AG10803 (cell line): ENCODE data around the gene SUSD3.

ENCODE experiments used
- DNase-seq: peaks from one replicate; pipeline ENCODE4 v3.0.0; 2010; ENCODE audit warnings: low read depth
- H3K4me3 ChIP-seq: 2 replicates; pipeline ENCODE4 v1.5.1; 2011; ENCODE audit warnings: mild to moderate bottlenecking, low read length, control low read depth
- TF ChIP-seq, protein P1 (sequence below): conservative IDR thresholded peaks from 2 replicates; pipeline ENCODE4 v1.5.1; 2011; ENCODE audit warnings: mild to moderate bottlenecking, low read length, control low read depth, inconsistent platforms

SUSD3 gene

DNA sequence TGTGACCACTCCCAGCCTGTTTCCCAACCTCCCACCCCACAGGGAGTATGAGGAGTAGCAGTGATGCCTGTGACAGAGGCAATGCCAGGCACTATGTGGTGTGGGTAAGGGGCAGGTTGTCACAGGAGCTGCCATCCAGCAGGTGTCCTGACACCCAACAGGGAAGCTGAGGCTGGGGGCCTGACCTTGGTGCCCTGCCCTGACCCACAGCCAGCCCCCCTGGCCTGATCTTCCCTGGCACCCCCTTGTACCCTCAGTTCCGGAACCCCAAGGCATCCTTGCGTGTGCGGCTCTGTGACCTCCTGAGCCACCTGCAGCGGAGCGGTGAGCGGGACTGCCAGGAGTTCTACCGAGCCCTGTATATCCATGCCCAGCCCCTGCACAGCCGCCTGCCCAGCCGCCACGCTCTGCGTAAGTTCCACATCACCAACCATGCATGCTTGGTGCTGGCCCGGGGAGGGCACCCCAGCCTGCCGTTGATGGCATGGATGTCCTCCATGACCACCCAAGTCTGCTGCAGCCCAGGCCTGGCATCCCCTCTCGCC is 51.9 kb downstream of the SUSD3 start:
- H3K4me3 ChIP-seq, result no peak overlapping the region
- DNase-seq, result no peak
- TF ChIP-seq, protein P1, sequence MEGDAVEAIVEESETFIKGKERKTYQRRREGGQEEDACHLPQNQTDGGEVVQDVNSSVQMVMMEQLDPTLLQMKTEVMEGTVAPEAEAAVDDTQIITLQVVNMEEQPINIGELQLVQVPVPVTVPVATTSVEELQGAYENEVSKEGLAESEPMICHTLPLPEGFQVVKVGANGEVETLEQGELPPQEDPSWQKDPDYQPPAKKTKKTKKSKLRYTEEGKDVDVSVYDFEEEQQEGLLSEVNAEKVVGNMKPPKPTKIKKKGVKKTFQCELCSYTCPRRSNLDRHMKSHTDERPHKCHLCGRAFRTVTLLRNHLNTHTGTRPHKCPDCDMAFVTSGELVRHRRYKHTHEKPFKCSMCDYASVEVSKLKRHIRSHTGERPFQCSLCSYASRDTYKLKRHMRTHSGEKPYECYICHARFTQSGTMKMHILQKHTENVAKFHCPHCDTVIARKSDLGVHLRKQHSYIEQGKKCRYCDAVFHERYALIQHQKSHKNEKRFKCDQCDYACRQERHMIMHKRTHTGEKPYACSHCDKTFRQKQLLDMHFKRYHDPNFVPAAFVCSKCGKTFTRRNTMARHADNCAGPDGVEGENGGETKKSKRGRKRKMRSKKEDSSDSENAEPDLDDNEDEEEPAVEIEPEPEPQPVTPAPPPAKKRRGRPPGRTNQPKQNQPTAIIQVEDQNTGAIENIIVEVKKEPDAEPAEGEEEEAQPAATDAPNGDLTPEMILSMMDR, result no peak

DNA sequence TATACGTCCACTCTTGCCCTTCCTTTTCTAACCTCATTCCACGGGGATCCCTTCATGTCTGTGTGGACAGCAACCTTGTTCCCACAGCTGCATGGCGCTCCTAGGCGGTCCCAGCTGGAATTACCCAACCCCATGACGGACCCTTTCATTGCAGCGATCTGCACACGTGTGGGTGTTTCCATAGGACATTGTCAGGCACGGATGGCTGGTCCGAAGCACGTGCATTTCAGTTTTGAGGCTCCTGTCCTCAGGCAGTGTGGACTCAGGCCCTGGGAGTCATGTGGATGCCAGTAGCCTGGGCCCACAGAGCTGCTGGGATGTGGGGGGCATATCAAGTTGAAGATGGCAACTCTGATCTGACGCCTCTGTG is 52.5 kb downstream of the SUSD3 start:
- no peak for DNase-seq
- H3K4me3 ChIP-seq, result no peak overlapping the region

DNA sequence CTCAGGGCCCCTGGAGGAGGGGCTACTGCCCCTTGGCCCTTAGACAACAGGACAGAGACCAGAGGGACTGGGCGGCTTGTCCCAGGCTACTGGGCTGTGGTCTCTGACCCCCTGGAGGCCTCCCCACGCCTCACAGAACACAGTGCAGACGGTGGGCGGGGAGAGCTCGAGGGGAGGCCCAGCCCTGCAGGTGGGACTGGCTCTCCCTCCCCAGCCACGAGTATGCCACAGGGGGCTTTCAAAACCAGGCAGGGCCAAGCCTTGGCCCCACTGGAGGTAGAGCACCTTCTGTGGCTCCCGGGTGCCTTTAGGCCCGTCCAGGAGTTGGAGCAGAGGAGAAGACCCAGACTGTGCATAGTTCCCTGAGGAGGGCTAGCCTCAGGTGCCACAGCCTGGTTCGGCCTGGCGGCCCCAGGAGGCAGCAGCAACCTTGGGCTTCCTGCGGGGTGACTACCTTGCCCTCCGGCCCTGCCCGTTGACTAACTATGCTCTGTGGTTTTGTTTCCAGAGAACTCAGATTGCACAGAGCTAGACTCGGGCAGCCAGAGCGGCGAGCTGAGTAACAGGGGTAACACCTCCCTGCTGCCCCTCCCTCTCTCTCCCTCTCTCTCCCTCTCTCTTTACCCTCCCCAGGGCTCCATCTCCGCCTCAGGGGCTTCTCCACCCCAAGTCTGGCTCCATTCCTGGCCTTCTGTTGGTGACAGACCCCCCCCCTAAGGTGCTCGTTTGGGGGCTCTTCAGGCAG is 53.0 kb downstream of the SUSD3 start:
- TF ChIP-seq, protein P1, result no peak
- H3K4me3 ChIP-seq, result no peak overlapping the region
- DNase-seq, result no peak

More for the DNA sequence above, 52.5 kb downstream of the SUSD3 start:
- TF ChIP-seq, protein P1, result no peak

DNA sequence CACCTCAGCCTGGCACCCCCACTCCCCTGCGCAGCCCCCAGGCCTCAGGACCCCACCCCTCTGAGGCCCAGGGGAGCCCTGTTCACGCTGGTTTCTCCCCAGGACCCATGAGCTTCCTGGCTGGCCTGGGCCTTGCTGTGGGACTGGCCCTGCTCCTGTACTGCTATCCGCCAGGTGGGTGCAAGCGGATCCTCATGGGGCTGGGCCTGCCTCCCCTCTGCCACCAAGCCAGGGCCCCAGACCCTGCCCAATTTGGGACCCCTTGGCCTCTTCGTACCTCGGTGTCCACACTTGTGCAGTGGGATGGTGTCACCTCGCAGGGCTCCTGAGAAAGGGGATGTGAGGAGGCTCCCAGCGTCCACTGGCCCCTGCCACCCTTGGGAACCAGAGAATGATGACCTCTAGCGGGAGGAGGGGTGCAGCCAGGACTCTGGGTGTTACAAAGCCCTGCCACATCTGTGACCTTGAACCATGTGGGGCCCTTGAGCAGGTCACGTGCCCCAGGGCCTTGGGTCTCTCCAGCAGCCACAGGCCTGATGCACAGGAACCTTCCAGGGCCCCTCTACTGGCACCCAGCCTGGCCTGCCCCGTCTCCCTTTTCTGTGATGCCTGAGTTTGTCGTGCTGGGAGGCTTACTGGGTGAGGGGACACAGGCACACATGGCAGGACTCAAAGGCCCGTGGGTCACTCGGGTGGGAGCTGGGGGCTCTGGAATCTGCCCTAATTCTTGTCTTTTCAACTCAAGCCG is 53.8 kb downstream of the SUSD3 start:
- TF ChIP-seq, protein P1, result no peak
- DNase-seq, result no peak
- no peak overlapping the region for H3K4me3 ChIP-seq

DNA sequence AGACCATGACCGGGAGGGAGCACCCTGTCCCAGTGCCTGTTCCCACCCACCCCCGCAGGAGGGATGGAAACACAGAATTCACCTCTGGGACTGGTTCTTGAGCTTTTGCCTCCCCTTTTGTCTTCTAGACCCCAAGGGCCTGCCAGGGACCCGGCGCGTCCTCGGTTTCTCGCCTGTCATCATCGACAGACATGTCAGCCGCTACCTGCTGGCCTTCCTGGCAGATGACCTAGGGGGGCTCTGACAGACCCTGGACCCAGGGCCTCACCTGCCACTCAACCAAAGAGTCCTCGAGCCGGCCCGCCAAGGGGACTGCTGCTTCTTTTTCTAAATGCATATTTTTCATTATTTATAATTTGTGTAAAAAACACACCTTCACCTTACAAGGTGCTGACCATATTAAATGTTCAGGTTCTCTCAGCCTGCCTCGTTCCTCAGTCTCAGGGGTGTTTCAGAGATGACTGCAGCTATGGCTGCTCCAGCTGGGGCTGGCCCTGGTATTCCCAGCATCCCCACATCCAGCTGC is 54.4 kb downstream of the SUSD3 start:
- TF ChIP-seq, protein P1, result no peak

DNA sequence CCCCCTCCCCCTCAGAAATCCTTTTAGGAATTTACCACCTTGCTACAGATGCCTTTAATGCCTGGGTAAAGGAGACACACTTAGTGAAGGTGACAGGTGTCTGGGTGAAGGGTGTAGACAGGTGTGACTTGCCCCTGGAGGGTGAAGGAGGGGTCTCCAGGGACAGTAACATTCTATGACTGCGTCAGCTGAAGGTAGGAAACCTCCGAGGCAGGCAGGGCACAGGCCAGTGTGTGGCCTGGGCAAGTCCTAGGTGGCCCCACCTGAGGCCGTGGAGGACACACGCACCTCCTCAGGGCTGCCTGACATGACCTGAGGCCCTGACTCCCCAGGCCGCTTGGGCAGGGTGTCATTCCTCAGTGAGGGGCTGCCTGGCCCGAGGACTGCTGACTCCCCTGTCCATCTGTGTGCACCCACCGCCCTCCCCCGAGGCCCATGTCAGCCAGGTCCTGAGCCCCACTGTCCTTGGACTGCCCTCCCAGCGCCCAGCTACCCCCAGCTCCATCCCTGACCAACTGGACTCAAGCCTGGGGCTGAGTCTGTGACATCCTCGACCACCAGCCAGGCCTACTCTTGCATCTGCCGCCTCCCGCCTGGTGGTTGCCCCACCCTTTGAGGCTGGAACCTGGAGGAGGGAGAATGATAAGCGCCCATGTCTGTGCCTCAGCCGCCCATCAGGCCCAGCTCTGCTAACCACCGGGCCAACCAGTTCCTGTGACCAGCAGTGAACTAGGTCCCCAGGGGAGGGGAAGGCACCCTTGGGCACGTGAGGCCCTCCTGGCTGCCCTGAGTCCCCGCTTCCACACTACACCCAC is 55.9 kb downstream of the SUSD3 start:
- DNase-seq, result no peak
- TF ChIP-seq, protein P1, result no peak
- no peak overlapping the region for H3K4me3 ChIP-seq

More for the DNA sequence above, 54.4 kb downstream of the SUSD3 start:
- H3K4me3 ChIP-seq, result no peak overlapping the region
- no peak for DNase-seq
